IMR-90 (cell line): ENCODE results near the gene KIAA0513. TPM values are rescaled to one million over a fixed set of nuclear protein-coding genes. Genes with fewer than 3 reads are reported as not detected.

ENCODE experiments used
- ATAC-seq: fragments of 200-7000 bp; cut with Tn5 transposase; 2 replicates; pipeline ENCODE4 v1.9.1; 2020; ENCODE audit warnings: low read depth, mild to moderate bottlenecking, moderate library complexity
- BruUV-seq: library from RNA; stranded (reverse); fragments of 400-500 nt; replicated peaks from 2 replicates; lab custom pipeline; 2021; lab: Mats Ljungman, UMichigan
- CTCF ChIA-PET: fragments of 300-600 bp; formaldehyde crosslinking; extraction: SDS; loops from one replicate; lab custom pipeline; 2021; ENCODE audit warnings: antibody characterized with exemption; lab: Yijun Ruan, JAX
- POLR2A ChIA-PET: fragments of 300-600 bp; sonication (Branson Sonifier 250); formaldehyde crosslinking; loops from one replicate; lab custom pipeline; 2022; ENCODE audit warnings: antibody characterized with exemption; ENCODE audit not compliant: unreplicated experiment; lab: Charles Lee
- DNase-seq: peaks from one replicate; pipeline ENCODE4 v3.0.0; 2013
- H2AFZ ChIP-seq: replicated peaks from 2 replicates; pipeline ENCODE3; 2013; ENCODE audit warnings: low read length, mild to moderate bottlenecking; ENCODE audit not compliant: poor library complexity
- H2AK5ac ChIP-seq: 2 replicates; pipeline ENCODE4 v1.6.1; 2013; ENCODE audit warnings: low read depth, low read length, inconsistent platforms
- H2AK9ac ChIP-seq: replicated peaks from 2 replicates; pipeline ENCODE3; 2013; ENCODE audit warnings: mild to moderate bottlenecking, low read depth, low read length, moderate library complexity; ENCODE audit not compliant: poor library complexity
- H2BK120ac ChIP-seq: 2 replicates; pipeline ENCODE4 v1.6.1; 2013; ENCODE audit warnings: low read depth, low read length, inconsistent platforms
- H2BK15ac ChIP-seq: 3 replicates; pipeline ENCODE4 v1.6.1; 2013; ENCODE audit warnings: low read depth, low read length, inconsistent platforms
- H2BK20ac ChIP-seq: 2 replicates; pipeline ENCODE4 v1.6.1; 2013; ENCODE audit warnings: low read depth, mild to moderate bottlenecking, inconsistent platforms, low read length, moderate library complexity
- H2BK5ac ChIP-seq: 2 replicates; pipeline ENCODE4 v1.6.1; 2013; ENCODE audit warnings: mild to moderate bottlenecking, low read depth, low read length, inconsistent platforms; ENCODE audit not compliant: poor library complexity, severe bottlenecking
- H3K14ac ChIP-seq: replicated peaks from 2 replicates; pipeline ENCODE4 v1.6.1; 2013; ENCODE audit warnings: low read depth, low read length, inconsistent platforms
- H3K18ac ChIP-seq: 2 replicates; pipeline ENCODE4 v1.6.1; 2013; ENCODE audit warnings: low read depth, low read length, control low read depth
- H3K23ac ChIP-seq: 2 replicates; pipeline ENCODE4 v1.6.1; 2013; ENCODE audit warnings: low read depth, low read length, inconsistent platforms
- H3K27ac ChIP-seq: 2 replicates; pipeline ENCODE4 v1.5.1; 2013; ENCODE audit warnings: mild to moderate bottlenecking, control low read depth, low read length; ENCODE audit not compliant: insufficient read depth
- H3K27me3 ChIP-seq: 2 replicates; pipeline ENCODE4 v1.6.1; 2013; ENCODE audit warnings: low read length; ENCODE audit not compliant: control insufficient read depth, insufficient read depth
- H3K36me3 ChIP-seq: 2 replicates; pipeline ENCODE4 v1.6.1; 2013; ENCODE audit warnings: low read length, mixed read lengths; ENCODE audit not compliant: control insufficient read depth, insufficient read depth
- H3K4ac ChIP-seq: 2 replicates; pipeline ENCODE4 v1.6.1; 2013; ENCODE audit warnings: low read depth, low read length, inconsistent platforms
- H3K4me1 ChIP-seq: 2 replicates; pipeline ENCODE4 v1.6.1; 2013; ENCODE audit warnings: low read length, mixed read lengths; ENCODE audit not compliant: control insufficient read depth, insufficient read depth
- H3K4me2 ChIP-seq: 2 replicates; pipeline ENCODE4 v1.6.1; 2013; ENCODE audit warnings: low read depth, mild to moderate bottlenecking, control low read depth, low read length, moderate library complexity
- H3K4me3 ChIP-seq: 2 replicates; pipeline ENCODE4 v1.5.1; 2013; ENCODE audit warnings: low read depth, mild to moderate bottlenecking, control low read depth, low read length, moderate library complexity; ENCODE audit not compliant: insufficient read depth
- H3K56ac ChIP-seq: 2 replicates; pipeline ENCODE4 v1.6.1; 2013; ENCODE audit warnings: low read length, inconsistent platforms; ENCODE audit not compliant: insufficient read depth; ENCODE audit errors: extremely low read depth
- H3K79me1 ChIP-seq, 2 experiments: 2 replicates each; pipeline ENCODE4 v1.6.1; 2013; ENCODE audit warnings: low read length in 2 of 2, inconsistent platforms in 1 of 2, low read depth in 1 of 2
- H3K9ac ChIP-seq: 2 replicates; pipeline ENCODE4 v1.6.1; 2013; ENCODE audit warnings: low read depth, low read length, control low read depth
- H3K9me1 ChIP-seq: 2 replicates; pipeline ENCODE4 v1.6.1; 2013; ENCODE audit warnings: low read length, inconsistent platforms; ENCODE audit not compliant: insufficient read depth
- H3K9me3 ChIP-seq: 2 replicates; pipeline ENCODE4 v1.6.1; 2013; ENCODE audit warnings: low read length; ENCODE audit not compliant: control insufficient read depth, insufficient read depth
- H4K20me1 ChIP-seq: 2 replicates; pipeline ENCODE4 v1.6.1; 2013; ENCODE audit warnings: low read length, inconsistent platforms; ENCODE audit not compliant: insufficient read depth
- H4K5ac ChIP-seq: 2 replicates; pipeline ENCODE4 v1.6.1; 2013; ENCODE audit warnings: mild to moderate bottlenecking, low read depth, low read length, control low read depth
- H4K8ac ChIP-seq, 2 experiments: 2 replicates each; pipeline ENCODE4 v1.6.1; 2013; ENCODE audit warnings: low read depth in 2 of 2, low read length in 2 of 2, control low read depth in 1 of 2, inconsistent platforms in 1 of 2
- H4K91ac ChIP-seq: 2 replicates; pipeline ENCODE4 v1.6.1; 2013; ENCODE audit warnings: low read depth, low read length, inconsistent platforms; ENCODE audit not compliant: insufficient read depth
- BHLHE40 ChIP-seq: fragments of 150-350 bp; IDR thresholded peaks from 2 replicates; pipeline ENCODE4 v1.6.1; 2016; ENCODE audit warnings: mild to moderate bottlenecking, low read depth, low read length
- CEBPB ChIP-seq: IDR thresholded peaks from 2 replicates; pipeline ENCODE4 v1.6.1; 2012; ENCODE audit warnings: low read depth, low read length, improper control_type of control experiment
- CHD1 ChIP-seq: IDR thresholded peaks from 2 replicates; pipeline ENCODE4 v1.6.1; 2012; ENCODE audit warnings: low read depth, low read length, improper control_type of control experiment
- CTCF ChIP-seq: conservative IDR thresholded peaks from 2 replicates; pipeline ENCODE4 v1.5.1; 2012; ENCODE audit warnings: mild to moderate bottlenecking, low read depth, low read length, improper control_type of control experiment
- FOS ChIP-seq: fragments of 150-350 bp; IDR thresholded peaks from 2 replicates; pipeline ENCODE4 v1.6.1; 2016; ENCODE audit warnings: low read depth, low read length
- MAZ ChIP-seq: IDR thresholded peaks from 2 replicates; pipeline ENCODE4 v1.6.1; 2012; ENCODE audit warnings: low read depth, mild to moderate bottlenecking, low read length, improper control_type of control experiment, moderate library complexity, borderline replicate concordance
- MXI1 ChIP-seq: IDR thresholded peaks from 2 replicates; pipeline ENCODE4 v1.6.1; 2012; ENCODE audit warnings: low read depth, mild to moderate bottlenecking, low read length, moderate library complexity, borderline replicate concordance
- NFE2L2 ChIP-seq: fragments of 150-350 bp; IDR thresholded peaks from 2 replicates; pipeline ENCODE4 v1.6.1; 2016; ENCODE audit warnings: low read depth, mild to moderate bottlenecking, low read length
- POLR2A ChIP-seq: IDR thresholded peaks from 2 replicates; pipeline ENCODE4 v1.6.1; 2012; ENCODE audit warnings: mild to moderate bottlenecking, low read depth, low read length
- RAD21 ChIP-seq: IDR thresholded peaks from 2 replicates; pipeline ENCODE4 v1.6.1; 2012; ENCODE audit warnings: low read length, improper control_type of control experiment
- RCOR1 ChIP-seq: IDR thresholded peaks from 2 replicates; pipeline ENCODE4 v1.6.1; 2012; ENCODE audit warnings: mild to moderate bottlenecking, low read length, improper control_type of control experiment; ENCODE audit not compliant: insufficient replicate concordance
- RFX5 ChIP-seq: IDR thresholded peaks from 2 replicates; pipeline ENCODE4 v1.8.0; 2012; ENCODE audit warnings: low read depth, mild to moderate bottlenecking, low read length, moderate library complexity
- SMC3 ChIP-seq: fragments of 150-350 bp; IDR thresholded peaks from 2 replicates; pipeline ENCODE4 v1.6.1; 2016; ENCODE audit warnings: low read depth, mild to moderate bottlenecking, antibody characterized with exemption, low read length, moderate library complexity
- USF2 ChIP-seq: fragments of 150-350 bp; IDR thresholded peaks from 2 replicates; pipeline ENCODE4 v1.6.1; 2017; ENCODE audit warnings: mild to moderate bottlenecking, antibody characterized with exemption, low read length, low read depth
- WGBS, 2 experiments: methylation state at CpG; one replicate each; pipeline versions ENCODE4 v1.1.5 to v1.1.7; 2013; ENCODE audit warnings: missing lambda C conversion rate in 2 of 2; ENCODE audit not compliant: insufficient read length in 1 of 2; ENCODE audit errors: extremely low coverage in 2 of 2; 5-methylcytosine and 5-hydroxymethylcytosine counted together
- dilution Hi-C: fragments of 300-500 bp; cut with HindIII; formaldehyde crosslinking; loops from one replicate; pipeline ENCODE4 v1.14.3; 2018; ENCODE audit warnings: low sequenced_read_pairs; ENCODE audit not compliant: unreplicated experiment
- in situ Hi-C: fragments of 300-500 bp; cut with MboI; formaldehyde crosslinking; loops from 3 replicates; pipeline ENCODE4 v1.14.3; 2019; ENCODE audit warnings: low sequenced_read_pairs, inconsistent platforms, mixed read lengths
- intact Hi-C: fragments of 100-400 bp; cut with micrococcal nuclease; formaldehyde crosslinking; loops from 2 replicates; pipeline ENCODE4 v1.10.0; 2022
- polyA plus RNA-seq, 3 experiments: library from polyadenylated mRNA; depleted of rRNA; stranded (reverse); fragments of >200 nt; gene quantifications; 2 replicates each; pipeline ENCODE4 v1.2.3, GENCODE V29; 2012; ENCODE audit warnings: low replicate concordance in 1 of 3
- total RNA-seq: library from RNA; depleted of rRNA; stranded (reverse); fragments of >200 nt; gene quantifications from 2 replicates; pipeline ENCODE4 v1.2.3, GENCODE V29; 2012

The KIAA0513 gene
- total and polyA plus RNA-seq, 2 of the 4 experiments (the other 2 are of a cell fraction): 9.5 TPM

- H3K9me1 ChIP-seq: peaks cover 18% of the 10 kb centered on the region; the same call in 1 of the 2 replicates
- H3K9me3 ChIP-seq: no peaks in the 10 kb centered on the region
- peak overlapping the region; percentile 72 for H4K5ac ChIP-seq
- peak overlapping the region; percentile 88 for H2BK20ac ChIP-seq
- dilution Hi-C loops (no loop called here), intact Hi-C loops (no loop called here), in situ Hi-C loops (no loop called here)
- WGBS, 2 experiments: no CpG with 5 or more reads among the region's 20 CpGs
- peaks cover 0 to 6% of the 10 kb centered on the region in 2 experiments; a peak in 1 of 4 replicates for H3K79me1 ChIP-seq
- H3K56ac ChIP-seq: peak overlapping the region; percentile 8; the same call in 1 of the 2 replicates
- peak; percentile 93 for DNase-seq
- H2BK15ac ChIP-seq: peak overlapping the region; percentile 93; the same call in 2 of the 3 replicates
- CTCF ChIA-PET: no interaction called here
- no TSS peak for BruUV-seq
- H2AK9ac ChIP-seq: peak overlapping the region; percentile 82
- peak overlapping the region; percentile 54; the same call in 1 of the 2 replicates for H3K23ac ChIP-seq
- peak; percentile 61 for ATAC-seq
- peaks cover 32% of the 10 kb centered on the region for H3K4me1 ChIP-seq
- H3K9ac ChIP-seq: no peak overlapping the region
- peak overlapping the region; percentile 72 for H4K91ac ChIP-seq
- peak overlapping the region; percentile 55 for H3K27ac ChIP-seq
- peak overlapping the region; percentile 99 for H2AK5ac ChIP-seq
- peak overlapping the region; percentile 92 for H3K14ac ChIP-seq
- no peaks in the 10 kb centered on the region for H3K27me3 ChIP-seq
- H3K4me2 ChIP-seq: peak overlapping the region; percentile 35
- peak overlapping the region; percentile 93 for H3K4ac ChIP-seq
- H2BK120ac ChIP-seq: peak overlapping the region; percentile 91
- peak overlapping the region; percentile 67 for H3K18ac ChIP-seq
- peak overlapping the region; percentile 86 to 89 for H4K8ac ChIP-seq
- no peak overlapping the region for H3K4me3 ChIP-seq
- H2AFZ ChIP-seq: peak overlapping the region; percentile 87
- no peaks in the 10 kb centered on the region for H4K20me1 ChIP-seq
- no peaks in the 10 kb centered on the region for H3K36me3 ChIP-seq
- peak overlapping the region; percentile 64 for H2BK5ac ChIP-seq
- POLR2A ChIA-PET: no interaction called here
- no peak for TF ChIP-seq MXI1
- TF ChIP-seq POLR2A: no peak
- TF ChIP-seq MAZ: peak; percentile 45; the same call in 1 of the 2 replicates
- no peak for TF ChIP-seq RFX5
- TF ChIP-seq CTCF: no peak
- no peak; the same call in 1 of the 2 replicates for TF ChIP-seq BHLHE40
- no peak for TF ChIP-seq SMC3
- peak; percentile 24; the same call in 1 of the 2 replicates for TF ChIP-seq RAD21
- no peak for TF ChIP-seq CHD1
- TF ChIP-seq NFE2L2: no peak
- peak; percentile 16 for TF ChIP-seq RCOR1
- TF ChIP-seq CEBPB: no peak
- TF ChIP-seq USF2: no peak
- TF ChIP-seq FOS: 0 out of 2 replicates have a peak, but pooled peaks have one; percentile 15
Measured at GRCh38 chr16:85126705-85127378, 99.2 kb downstream of the KIAA0513 start.
